ENCODE results near the gene PTPRT. TPM values are rescaled to one million over a fixed set of nuclear protein-coding genes. Genes with fewer than 3 reads are reported as not detected.
A peak's percentile ranks its signal among the peaks of the same experiment; 100 is the strongest.

The PTPRT gene
- total and polyA plus RNA-seq, 4 donors: 0.14 to 2.8 (median 0.40) TPM

GRCh38 chr20:42959996-42960395 lies 229.7 kb downstream of the PTPRT start:
- H3K4me1 ChIP-seq (ENCODE audit: control insufficient read depth in 4 of 4, insufficient read depth in 4 of 4, low read length in 3 of 4): peaks cover 3 to 16% (median 10%) of the 10 kb centered on the region in 4 donors
- TF ChIP-seq FOXA1 (IDR thresholded peaks at IDR 0.05): no peak
- no peak for TF ChIP-seq JUND (IDR thresholded peaks at IDR 0.05)
- TF ChIP-seq RAD21 (IDR thresholded peaks at IDR 0.05): no peak
- no peak for TF ChIP-seq RXRA (IDR thresholded peaks at IDR 0.05)
- TF ChIP-seq YY1 (IDR thresholded peaks at IDR 0.05): no peak
- no peak overlapping the region for H3K4me3 ChIP-seq (ENCODE audit: low read depth in 1 of 3, low read length in 3 of 3)
- no peaks in the 10 kb centered on the region for H3K27me3 ChIP-seq (ENCODE audit: control insufficient read depth in 4 of 4, insufficient read depth in 4 of 4, low read length in 3 of 4)
- peaks cover 0 to 4% (median 0%) of the 10 kb centered on the region in 4 donors for H3K9me3 ChIP-seq (ENCODE audit: control insufficient read depth in 4 of 4, low read length in 3 of 4)
- no peaks in the 10 kb centered on the region for H3K36me3 ChIP-seq (ENCODE audit: control insufficient read depth in 4 of 4, insufficient read depth in 3 of 4, low read depth in 1 of 4, low read length in 3 of 4)
- WGBS: 86% methylated on average over 2 of the region's 2 CpGs
- no peak overlapping the region for H3K27ac ChIP-seq (ENCODE audit: low read depth in 1 of 2, low read length in 2 of 2)
- DNase-seq (ENCODE audit: low spot score): no peak
- no peak overlapping the region for H3K9ac ChIP-seq (ENCODE audit: low read depth in 1 of 2, low read length in 2 of 2)

- no peaks in the 10 kb centered on the region for H3K36me3 ChIP-seq (ENCODE audit: control insufficient read depth in 4 of 4, insufficient read depth in 3 of 4, low read depth in 1 of 4, low read length in 3 of 4)
- TF ChIP-seq FOXA2 (IDR thresholded peaks at IDR 0.05) (no peak), EGR1 (IDR thresholded peaks at IDR 0.05; ENCODE audit: low read depth in 2 of 2) (no peak), HNF4A (conservative IDR thresholded peaks at IDR 0.05) (peak in 1 of 2 donors; percentile 35), TAF1 (conservative IDR thresholded peaks at IDR 0.05) (no peak), NR2F2 (IDR thresholded peaks at IDR 0.05) (no peak), JUND (IDR thresholded peaks at IDR 0.05) (peak in 1 of 2 donors; percentile 30), SP1 (IDR thresholded peaks at IDR 0.05) (peak; percentile 26), FOXA1 (IDR thresholded peaks at IDR 0.05) (no peak), RXRA (IDR thresholded peaks at IDR 0.05) (peak in 1 of 2 donors; percentile 28), GABPA (IDR thresholded peaks at IDR 0.05 in 1 of 2, conservative IDR thresholded peaks at IDR 0.05 in 1 of 2) (no peak), YY1 (IDR thresholded peaks at IDR 0.05) (no peak), RAD21 (IDR thresholded peaks at IDR 0.05) (no peak)
- TF ChIP-seq, protein P1, sequence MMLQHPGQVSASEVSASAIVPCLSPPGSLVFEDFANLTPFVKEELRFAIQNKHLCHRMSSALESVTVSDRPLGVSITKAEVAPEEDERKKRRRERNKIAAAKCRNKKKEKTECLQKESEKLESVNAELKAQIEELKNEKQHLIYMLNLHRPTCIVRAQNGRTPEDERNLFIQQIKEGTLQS (IDR thresholded peaks at IDR 0.05): peak; percentile 55
- TF ChIP-seq, protein P2, sequence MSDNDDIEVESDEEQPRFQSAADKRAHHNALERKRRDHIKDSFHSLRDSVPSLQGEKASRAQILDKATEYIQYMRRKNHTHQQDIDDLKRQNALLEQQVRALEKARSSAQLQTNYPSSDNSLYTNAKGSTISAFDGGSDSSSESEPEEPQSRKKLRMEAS (IDR thresholded peaks at IDR 0.05): no peak
- TF ChIP-seq, protein P3, sequence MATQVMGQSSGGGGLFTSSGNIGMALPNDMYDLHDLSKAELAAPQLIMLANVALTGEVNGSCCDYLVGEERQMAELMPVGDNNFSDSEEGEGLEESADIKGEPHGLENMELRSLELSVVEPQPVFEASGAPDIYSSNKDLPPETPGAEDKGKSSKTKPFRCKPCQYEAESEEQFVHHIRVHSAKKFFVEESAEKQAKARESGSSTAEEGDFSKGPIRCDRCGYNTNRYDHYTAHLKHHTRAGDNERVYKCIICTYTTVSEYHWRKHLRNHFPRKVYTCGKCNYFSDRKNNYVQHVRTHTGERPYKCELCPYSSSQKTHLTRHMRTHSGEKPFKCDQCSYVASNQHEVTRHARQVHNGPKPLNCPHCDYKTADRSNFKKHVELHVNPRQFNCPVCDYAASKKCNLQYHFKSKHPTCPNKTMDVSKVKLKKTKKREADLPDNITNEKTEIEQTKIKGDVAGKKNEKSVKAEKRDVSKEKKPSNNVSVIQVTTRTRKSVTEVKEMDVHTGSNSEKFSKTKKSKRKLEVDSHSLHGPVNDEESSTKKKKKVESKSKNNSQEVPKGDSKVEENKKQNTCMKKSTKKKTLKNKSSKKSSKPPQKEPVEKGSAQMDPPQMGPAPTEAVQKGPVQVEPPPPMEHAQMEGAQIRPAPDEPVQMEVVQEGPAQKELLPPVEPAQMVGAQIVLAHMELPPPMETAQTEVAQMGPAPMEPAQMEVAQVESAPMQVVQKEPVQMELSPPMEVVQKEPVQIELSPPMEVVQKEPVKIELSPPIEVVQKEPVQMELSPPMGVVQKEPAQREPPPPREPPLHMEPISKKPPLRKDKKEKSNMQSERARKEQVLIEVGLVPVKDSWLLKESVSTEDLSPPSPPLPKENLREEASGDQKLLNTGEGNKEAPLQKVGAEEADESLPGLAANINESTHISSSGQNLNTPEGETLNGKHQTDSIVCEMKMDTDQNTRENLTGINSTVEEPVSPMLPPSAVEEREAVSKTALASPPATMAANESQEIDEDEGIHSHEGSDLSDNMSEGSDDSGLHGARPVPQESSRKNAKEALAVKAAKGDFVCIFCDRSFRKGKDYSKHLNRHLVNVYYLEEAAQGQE (IDR thresholded peaks at IDR 0.05): no peak
- DNase-seq (ENCODE audit: low spot score): no peak
These were observed 231.2 kb downstream of the PTPRT start for GRCh38 chr20:42958367-42959069.

More at GRCh38 chr20:42958367-42959069, 231.2 kb downstream of the PTPRT start:
- 38% methylated on average over 2 of the region's 2 CpGs for WGBS
- H3K9ac ChIP-seq (ENCODE audit: low read depth in 1 of 2, low read length in 2 of 2): no peak overlapping the region
- peaks cover 0 to 4% (median 0%) of the 10 kb centered on the region in 4 donors for H3K9me3 ChIP-seq (ENCODE audit: control insufficient read depth in 4 of 4, low read length in 3 of 4)
- no peak overlapping the region for H3K4me3 ChIP-seq (ENCODE audit: low read depth in 1 of 3, low read length in 3 of 3)
- H3K4me1 ChIP-seq (ENCODE audit: control insufficient read depth in 4 of 4, insufficient read depth in 4 of 4, low read length in 3 of 4): peaks cover 3 to 16% (median 10%) of the 10 kb centered on the region in 4 donors
- H3K27me3 ChIP-seq (ENCODE audit: control insufficient read depth in 4 of 4, insufficient read depth in 4 of 4, low read length in 3 of 4): no peaks in the 10 kb centered on the region
- no peak overlapping the region for H3K27ac ChIP-seq (ENCODE audit: low read depth in 1 of 2, low read length in 2 of 2)

All from liver (tissue), 9 donors.